ENCODE data around the gene SLC7A9.

- TF ChIP-seq POLR2A (IDR thresholded peaks at IDR 0.05; ENCODE audit: low read depth), result no peak
- TF ChIP-seq, protein P1, sequence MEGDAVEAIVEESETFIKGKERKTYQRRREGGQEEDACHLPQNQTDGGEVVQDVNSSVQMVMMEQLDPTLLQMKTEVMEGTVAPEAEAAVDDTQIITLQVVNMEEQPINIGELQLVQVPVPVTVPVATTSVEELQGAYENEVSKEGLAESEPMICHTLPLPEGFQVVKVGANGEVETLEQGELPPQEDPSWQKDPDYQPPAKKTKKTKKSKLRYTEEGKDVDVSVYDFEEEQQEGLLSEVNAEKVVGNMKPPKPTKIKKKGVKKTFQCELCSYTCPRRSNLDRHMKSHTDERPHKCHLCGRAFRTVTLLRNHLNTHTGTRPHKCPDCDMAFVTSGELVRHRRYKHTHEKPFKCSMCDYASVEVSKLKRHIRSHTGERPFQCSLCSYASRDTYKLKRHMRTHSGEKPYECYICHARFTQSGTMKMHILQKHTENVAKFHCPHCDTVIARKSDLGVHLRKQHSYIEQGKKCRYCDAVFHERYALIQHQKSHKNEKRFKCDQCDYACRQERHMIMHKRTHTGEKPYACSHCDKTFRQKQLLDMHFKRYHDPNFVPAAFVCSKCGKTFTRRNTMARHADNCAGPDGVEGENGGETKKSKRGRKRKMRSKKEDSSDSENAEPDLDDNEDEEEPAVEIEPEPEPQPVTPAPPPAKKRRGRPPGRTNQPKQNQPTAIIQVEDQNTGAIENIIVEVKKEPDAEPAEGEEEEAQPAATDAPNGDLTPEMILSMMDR (IDR thresholded peaks at IDR 0.05), result no peak
- no peak for TF ChIP-seq EP300 (IDR thresholded peaks at IDR 0.05)
- no peak for TF ChIP-seq POLR2AphosphoS5 (IDR thresholded peaks at IDR 0.05)
Observed at GRCh38 chr19:32891609-32892008, 22.0 kb upstream of the SLC7A9 start.

Measured in esophagus muscularis mucosa (tissue), 4 donors.